A549 (cell line): ENCODE results near the gene ITLN1.

Source experiments
- ESRRA ChIP-seq: fragments of 150-350 bp; IDR thresholded peaks from 2 replicates; pipeline ENCODE4 v1.6.1; 2014; ENCODE audit warnings: mild to moderate bottlenecking, low read length, borderline replicate concordance
- SMC3 ChIP-seq: fragments of >200 bp; sonication (Bioruptor Twin); formaldehyde crosslinking; IDR thresholded peaks from 3 replicates; pipeline ENCODE4 v1.6.1; 2018; ENCODE audit warnings: inconsistent platforms
- TF ChIP-seq, protein P1 (sequence below): fragments of >200 bp; sonication (Bioruptor Twin); formaldehyde crosslinking; IDR thresholded peaks from 3 replicates; pipeline ENCODE4 v1.5.1; 2016
- TF ChIP-seq, protein P2 (sequence below): IDR thresholded peaks from 2 replicates; pipeline ENCODE4 v1.6.1; 2012

DNA sequence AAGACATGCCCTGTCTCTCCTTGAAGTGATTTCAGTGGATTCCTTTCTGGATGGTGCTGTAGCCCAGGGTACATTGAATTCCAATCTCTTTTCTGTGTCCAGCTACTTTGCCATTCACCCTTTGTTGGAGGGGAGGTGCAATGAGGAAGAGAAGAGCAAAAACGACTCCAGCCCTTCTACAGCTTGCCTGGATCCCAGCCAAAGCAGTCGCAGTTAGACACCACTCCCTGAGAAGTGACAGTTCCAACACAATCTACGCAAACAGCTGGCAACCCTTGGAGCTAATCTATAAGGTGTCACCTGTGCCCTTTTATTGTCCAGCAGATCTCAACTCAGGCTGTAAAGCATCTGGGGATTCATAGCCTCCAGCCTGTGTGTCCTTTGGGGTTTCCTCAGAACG, 26.9 kb downstream of the ITLN1 start:
- TF ChIP-seq, protein P1, sequence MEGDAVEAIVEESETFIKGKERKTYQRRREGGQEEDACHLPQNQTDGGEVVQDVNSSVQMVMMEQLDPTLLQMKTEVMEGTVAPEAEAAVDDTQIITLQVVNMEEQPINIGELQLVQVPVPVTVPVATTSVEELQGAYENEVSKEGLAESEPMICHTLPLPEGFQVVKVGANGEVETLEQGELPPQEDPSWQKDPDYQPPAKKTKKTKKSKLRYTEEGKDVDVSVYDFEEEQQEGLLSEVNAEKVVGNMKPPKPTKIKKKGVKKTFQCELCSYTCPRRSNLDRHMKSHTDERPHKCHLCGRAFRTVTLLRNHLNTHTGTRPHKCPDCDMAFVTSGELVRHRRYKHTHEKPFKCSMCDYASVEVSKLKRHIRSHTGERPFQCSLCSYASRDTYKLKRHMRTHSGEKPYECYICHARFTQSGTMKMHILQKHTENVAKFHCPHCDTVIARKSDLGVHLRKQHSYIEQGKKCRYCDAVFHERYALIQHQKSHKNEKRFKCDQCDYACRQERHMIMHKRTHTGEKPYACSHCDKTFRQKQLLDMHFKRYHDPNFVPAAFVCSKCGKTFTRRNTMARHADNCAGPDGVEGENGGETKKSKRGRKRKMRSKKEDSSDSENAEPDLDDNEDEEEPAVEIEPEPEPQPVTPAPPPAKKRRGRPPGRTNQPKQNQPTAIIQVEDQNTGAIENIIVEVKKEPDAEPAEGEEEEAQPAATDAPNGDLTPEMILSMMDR = no peak
- no peak for TF ChIP-seq ESRRA
- no peak for TF ChIP-seq SMC3
- TF ChIP-seq, protein P2, sequence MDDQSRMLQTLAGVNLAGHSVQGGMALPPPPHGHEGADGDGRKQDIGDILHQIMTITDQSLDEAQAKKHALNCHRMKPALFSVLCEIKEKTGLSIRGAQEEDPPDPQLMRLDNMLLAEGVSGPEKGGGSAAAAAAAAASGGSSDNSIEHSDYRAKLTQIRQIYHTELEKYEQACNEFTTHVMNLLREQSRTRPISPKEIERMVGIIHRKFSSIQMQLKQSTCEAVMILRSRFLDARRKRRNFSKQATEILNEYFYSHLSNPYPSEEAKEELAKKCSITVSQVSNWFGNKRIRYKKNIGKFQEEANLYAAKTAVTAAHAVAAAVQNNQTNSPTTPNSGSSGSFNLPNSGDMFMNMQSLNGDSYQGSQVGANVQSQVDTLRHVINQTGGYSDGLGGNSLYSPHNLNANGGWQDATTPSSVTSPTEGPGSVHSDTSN = no peak
